C4-2B (cell line): ENCODE measurements around the gene SOST.

Experiments
- H3K27ac ChIP-seq: fragments of 450-650 bp; 2 replicates; pipeline ENCODE4 v1.5.1; 2017
- CTCF ChIP-seq: fragments of 450-650 bp; conservative IDR thresholded peaks from 2 replicates; pipeline ENCODE4 v1.5.1; 2017; ENCODE audit warnings: mild to moderate bottlenecking
- ZFX ChIP-seq: fragments of 450-650 bp; IDR thresholded peaks from 2 replicates; pipeline ENCODE4 v1.6.1; 2017

The SOST gene

GRCh38 chr17:43722870-43723665, 35.5 kb downstream of the SOST start:
- no peak overlapping the region for H3K27ac ChIP-seq
- TF ChIP-seq ZFX, result no peak
- TF ChIP-seq CTCF, result no peak

- no peak overlapping the region for H3K27ac ChIP-seq
- TF ChIP-seq ZFX (no peak), CTCF (no peak)
These were observed 36.3 kb downstream of the SOST start for GRCh38 chr17:43722269-43722619.

GRCh38 chr17:43721537-43722268, 36.9 kb downstream of the SOST start:
- H3K27ac ChIP-seq, result no peak overlapping the region
- TF ChIP-seq ZFX (no peak), CTCF (no peak)

- H3K27ac ChIP-seq, result no peak overlapping the region
- TF ChIP-seq CTCF, result no peak
- no peak for TF ChIP-seq ZFX
These were observed 38.1 kb downstream of the SOST start for GRCh38 chr17:43720311-43721060.

GRCh38 chr17:43719578-43719977, 39.0 kb downstream of the SOST start:
- TF ChIP-seq CTCF, result no peak
- TF ChIP-seq ZFX, result no peak
- H3K27ac ChIP-seq, result no peak overlapping the region

- TF ChIP-seq CTCF (no peak), ZFX (no peak)
These were observed 40.0 kb downstream of the SOST start for GRCh38 chr17:43718544-43718943.

GRCh38 chr17:43717913-43718312, 40.7 kb downstream of the SOST start:
- no peak overlapping the region for H3K27ac ChIP-seq
- TF ChIP-seq ZFX (no peak), CTCF (no peak)

More at GRCh38 chr17:43718544-43718943, 40.0 kb downstream of the SOST start:
- no peak overlapping the region for H3K27ac ChIP-seq
